HepG2 (cell line): ENCODE results near the gene ABCC12. TPM values are rescaled to one million over a fixed set of nuclear protein-coding genes. Genes with fewer than 3 reads are reported as not detected.

ENCODE experiments used
- BORCS8-MEF2B ChIP-seq: sonication (generic); formaldehyde crosslinking; IDR thresholded peaks from 2 replicates; pipeline ENCODE4 v1.8.0; 2022; ENCODE audit warnings: mild to moderate bottlenecking, missing genetic modification reagents
- FOXM1 ChIP-seq: sonication (generic); formaldehyde crosslinking; IDR thresholded peaks from 2 replicates; pipeline ENCODE4 v1.5.0; 2020; ENCODE audit warnings: missing genetic modification reagents
- MIER2 ChIP-seq: IDR thresholded peaks from 2 replicates; pipeline ENCODE4 v1.6.1; 2016; ENCODE audit warnings: missing biosample characterization, missing genetic modification reagents
- MZF1 ChIP-seq: sonication (generic); formaldehyde crosslinking; IDR thresholded peaks from 2 replicates; pipeline ENCODE4 v1.8.1; 2023; ENCODE audit warnings: mild to moderate bottlenecking, missing genetic modification reagents, borderline replicate concordance
- SMARCC2 ChIP-seq: fragments of 450-650 bp; IDR thresholded peaks from 2 replicates; pipeline ENCODE4 v1.6.1; 2017; ENCODE audit warnings: antibody characterized with exemption, mild to moderate bottlenecking
- ZFAT ChIP-seq: sonication (generic); formaldehyde crosslinking; conservative IDR thresholded peaks from 2 replicates; pipeline ENCODE4 v1.8.1; 2023; ENCODE audit warnings: missing genetic modification reagents, inconsistent platforms
- ZFP1 ChIP-seq: IDR thresholded peaks from 2 replicates; pipeline ENCODE4 v1.6.1; 2016
- ZFYVE20 ChIP-seq: sonication (generic); formaldehyde crosslinking; IDR thresholded peaks from 2 replicates; pipeline ENCODE4 v1.8.0; 2023; ENCODE audit warnings: low read depth, mild to moderate bottlenecking, moderate library complexity, missing genetic modification reagents, borderline replicate concordance
- ZNF264 ChIP-seq: sonication (generic); formaldehyde crosslinking; IDR thresholded peaks from 2 replicates; pipeline ENCODE4 v1.4.0; 2020; ENCODE audit warnings: missing genetic modification reagents
- ZNF792 ChIP-seq: IDR thresholded peaks from 2 replicates; pipeline ENCODE4 v1.6.1; 2016
- polyA plus RNA-seq, 8 experiments: library from polyadenylated mRNA; depleted of rRNA in 3 of 8; stranded (reverse) in 7 of 8; unstranded in 1 of 8; fragments of >200 nt; fragmentation: Illumina TruSeq in 4 of 8; extraction: Trizol in 4 of 8; gene quantifications; 2 replicates each; pipeline versions ENCODE4 v1.2.1 to v1.2.3, GENCODE V29; 2011 to 2016; ENCODE audit warnings: low read depth in 4 of 8, missing spikeins in 1 of 8, mixed read lengths in 1 of 8; ENCODE audit not compliant: insufficient read depth in 1 of 8
- total RNA-seq, 5 experiments: library from RNA; depleted of rRNA; stranded (reverse); fragments of >200 nt; fragmentation: Illumina TruSeq; extraction: Trizol; gene quantifications; 2 replicates each; pipeline ENCODE4 v1.2.3, GENCODE V29; 2016; ENCODE audit warnings: low read depth in 1 of 5
- TF ChIP-seq, protein P1 (sequence below): sonication (generic); formaldehyde crosslinking; IDR thresholded peaks from 2 replicates; pipeline ENCODE4 v1.4.0; 2020; ENCODE audit warnings: missing genetic modification reagents, borderline replicate concordance
- TF ChIP-seq, protein P2 (sequence below): sonication (generic); formaldehyde crosslinking; IDR thresholded peaks from 2 replicates; pipeline ENCODE4 v1.4.0; 2020; ENCODE audit warnings: mild to moderate bottlenecking, missing genetic modification reagents, borderline replicate concordance
- TF ChIP-seq, protein P3 (sequence below): sonication (generic); formaldehyde crosslinking; IDR thresholded peaks from 2 replicates; pipeline ENCODE4 v1.4.0; 2020; ENCODE audit warnings: missing genetic modification reagents, borderline replicate concordance
- TF ChIP-seq, protein P4 (sequence below): sonication (generic); formaldehyde crosslinking; IDR thresholded peaks from 2 replicates; pipeline ENCODE4 v1.4.0; 2020; ENCODE audit warnings: low read depth, mild to moderate bottlenecking, missing genetic modification reagents
- TF ChIP-seq, protein P5 (sequence below): sonication (generic); formaldehyde crosslinking; IDR thresholded peaks from 2 replicates; pipeline ENCODE4 v1.8.0; 2022; ENCODE audit warnings: missing genetic modification reagents, mild to moderate bottlenecking, borderline replicate concordance

Gene ABCC12
- total and polyA plus RNA-seq, 2 of the 13 experiments (the other 11 are each of a cell fraction or from before 2014, with no cell fraction given), result not detected

DNA sequence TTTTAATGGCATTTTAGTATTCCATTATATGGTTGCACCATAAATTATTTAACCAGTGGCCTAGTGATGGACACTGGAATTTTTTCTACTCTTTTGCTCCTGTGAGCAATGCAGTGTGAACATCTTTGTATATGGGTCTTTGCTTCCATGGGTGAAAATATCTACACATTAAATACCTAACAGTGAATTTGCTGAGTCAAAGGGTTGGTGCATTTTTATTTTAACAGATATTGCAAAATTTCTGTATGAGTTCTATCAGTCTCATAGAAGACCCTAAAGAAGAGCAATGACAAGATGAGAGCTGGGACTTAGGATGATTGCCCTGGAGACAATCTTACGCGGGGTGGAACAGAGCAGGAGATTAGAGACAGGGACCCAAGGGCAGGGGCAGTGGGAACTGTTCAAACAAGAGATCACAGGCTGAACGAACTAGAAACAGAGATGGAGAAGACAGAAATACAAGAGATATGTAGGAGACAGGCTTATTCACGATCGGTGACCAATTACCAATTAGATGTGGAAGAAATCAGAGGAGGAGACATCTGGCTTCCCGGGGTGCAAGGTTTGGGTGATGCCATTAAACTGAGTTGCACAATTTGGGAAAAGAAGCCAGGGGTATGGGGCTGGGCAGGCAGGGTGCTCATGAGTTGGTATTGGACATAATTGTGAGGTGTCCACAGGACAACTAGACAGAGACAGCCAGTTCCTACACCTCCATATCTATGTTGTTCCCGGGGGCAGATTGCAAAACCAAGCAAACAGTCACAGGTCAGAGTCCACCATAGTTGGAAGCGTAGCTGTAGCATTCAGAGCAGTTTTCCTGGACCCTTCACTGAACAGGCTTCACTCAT, 48.4 kb upstream of the ABCC12 start (continued):
- TF ChIP-seq, protein P1, sequence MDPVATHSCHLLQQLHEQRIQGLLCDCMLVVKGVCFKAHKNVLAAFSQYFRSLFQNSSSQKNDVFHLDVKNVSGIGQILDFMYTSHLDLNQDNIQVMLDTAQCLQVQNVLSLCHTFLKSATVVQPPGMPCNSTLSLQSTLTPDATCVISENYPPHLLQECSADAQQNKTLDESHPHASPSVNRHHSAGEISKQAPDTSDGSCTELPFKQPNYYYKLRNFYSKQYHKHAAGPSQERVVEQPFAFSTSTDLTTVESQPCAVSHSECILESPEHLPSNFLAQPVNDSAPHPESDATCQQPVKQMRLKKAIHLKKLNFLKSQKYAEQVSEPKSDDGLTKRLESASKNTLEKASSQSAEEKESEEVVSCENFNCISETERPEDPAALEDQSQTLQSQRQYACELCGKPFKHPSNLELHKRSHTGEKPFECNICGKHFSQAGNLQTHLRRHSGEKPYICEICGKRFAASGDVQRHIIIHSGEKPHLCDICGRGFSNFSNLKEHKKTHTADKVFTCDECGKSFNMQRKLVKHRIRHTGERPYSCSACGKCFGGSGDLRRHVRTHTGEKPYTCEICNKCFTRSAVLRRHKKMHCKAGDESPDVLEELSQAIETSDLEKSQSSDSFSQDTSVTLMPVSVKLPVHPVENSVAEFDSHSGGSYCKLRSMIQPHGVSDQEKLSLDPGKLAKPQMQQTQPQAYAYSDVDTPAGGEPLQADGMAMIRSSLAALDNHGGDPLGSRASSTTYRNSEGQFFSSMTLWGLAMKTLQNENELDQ (CRISPR knock-in tag), result no peak
- TF ChIP-seq ZFYVE20 (CRISPR knock-in tag) (no peak), FOXM1 (no peak), ZNF792 (peak; percentile 98), BORCS8-MEF2B (CRISPR knock-in tag) (peak; percentile 72), SMARCC2 (peak; percentile 72), ZFP1 (CRISPR knock-in tag) (peak; percentile 96), ZFAT (CRISPR knock-in tag) (no peak), MZF1 (CRISPR knock-in tag) (no peak), MIER2 (CRISPR knock-in tag) (peak; percentile 87), ZNF264 (CRISPR knock-in tag) (peak; percentile 92)
- TF ChIP-seq, protein P2, sequence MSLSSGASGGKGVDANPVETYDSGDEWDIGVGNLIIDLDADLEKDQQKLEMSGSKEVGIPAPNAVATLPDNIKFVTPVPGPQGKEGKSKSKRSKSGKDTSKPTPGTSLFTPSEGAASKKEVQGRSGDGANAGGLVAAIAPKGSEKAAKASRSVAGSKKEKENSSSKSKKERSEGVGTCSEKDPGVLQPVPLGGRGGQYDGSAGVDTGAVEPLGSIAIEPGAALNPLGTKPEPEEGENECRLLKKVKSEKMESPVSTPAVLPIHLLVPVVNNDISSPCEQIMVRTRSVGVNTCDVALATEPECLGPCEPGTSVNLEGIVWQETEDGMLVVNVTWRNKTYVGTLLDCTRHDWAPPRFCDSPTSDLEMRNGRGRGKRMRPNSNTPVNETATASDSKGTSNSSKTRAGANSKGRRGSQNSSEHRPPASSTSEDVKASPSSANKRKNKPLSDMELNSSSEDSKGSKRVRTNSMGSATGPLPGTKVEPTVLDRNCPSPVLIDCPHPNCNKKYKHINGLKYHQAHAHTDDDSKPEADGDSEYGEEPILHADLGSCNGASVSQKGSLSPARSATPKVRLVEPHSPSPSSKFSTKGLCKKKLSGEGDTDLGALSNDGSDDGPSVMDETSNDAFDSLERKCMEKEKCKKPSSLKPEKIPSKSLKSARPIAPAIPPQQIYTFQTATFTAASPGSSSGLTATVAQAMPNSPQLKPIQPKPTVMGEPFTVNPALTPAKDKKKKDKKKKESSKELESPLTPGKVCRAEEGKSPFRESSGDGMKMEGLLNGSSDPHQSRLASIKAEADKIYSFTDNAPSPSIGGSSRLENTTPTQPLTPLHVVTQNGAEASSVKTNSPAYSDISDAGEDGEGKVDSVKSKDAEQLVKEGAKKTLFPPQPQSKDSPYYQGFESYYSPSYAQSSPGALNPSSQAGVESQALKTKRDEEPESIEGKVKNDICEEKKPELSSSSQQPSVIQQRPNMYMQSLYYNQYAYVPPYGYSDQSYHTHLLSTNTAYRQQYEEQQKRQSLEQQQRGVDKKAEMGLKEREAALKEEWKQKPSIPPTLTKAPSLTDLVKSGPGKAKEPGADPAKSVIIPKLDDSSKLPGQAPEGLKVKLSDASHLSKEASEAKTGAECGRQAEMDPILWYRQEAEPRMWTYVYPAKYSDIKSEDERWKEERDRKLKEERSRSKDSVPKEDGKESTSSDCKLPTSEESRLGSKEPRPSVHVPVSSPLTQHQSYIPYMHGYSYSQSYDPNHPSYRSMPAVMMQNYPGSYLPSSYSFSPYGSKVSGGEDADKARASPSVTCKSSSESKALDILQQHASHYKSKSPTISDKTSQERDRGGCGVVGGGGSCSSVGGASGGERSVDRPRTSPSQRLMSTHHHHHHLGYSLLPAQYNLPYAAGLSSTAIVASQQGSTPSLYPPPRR (CRISPR knock-in tag), result peak; percentile 89; the same call in 1 of the 2 replicates
- TF ChIP-seq, protein P3, sequence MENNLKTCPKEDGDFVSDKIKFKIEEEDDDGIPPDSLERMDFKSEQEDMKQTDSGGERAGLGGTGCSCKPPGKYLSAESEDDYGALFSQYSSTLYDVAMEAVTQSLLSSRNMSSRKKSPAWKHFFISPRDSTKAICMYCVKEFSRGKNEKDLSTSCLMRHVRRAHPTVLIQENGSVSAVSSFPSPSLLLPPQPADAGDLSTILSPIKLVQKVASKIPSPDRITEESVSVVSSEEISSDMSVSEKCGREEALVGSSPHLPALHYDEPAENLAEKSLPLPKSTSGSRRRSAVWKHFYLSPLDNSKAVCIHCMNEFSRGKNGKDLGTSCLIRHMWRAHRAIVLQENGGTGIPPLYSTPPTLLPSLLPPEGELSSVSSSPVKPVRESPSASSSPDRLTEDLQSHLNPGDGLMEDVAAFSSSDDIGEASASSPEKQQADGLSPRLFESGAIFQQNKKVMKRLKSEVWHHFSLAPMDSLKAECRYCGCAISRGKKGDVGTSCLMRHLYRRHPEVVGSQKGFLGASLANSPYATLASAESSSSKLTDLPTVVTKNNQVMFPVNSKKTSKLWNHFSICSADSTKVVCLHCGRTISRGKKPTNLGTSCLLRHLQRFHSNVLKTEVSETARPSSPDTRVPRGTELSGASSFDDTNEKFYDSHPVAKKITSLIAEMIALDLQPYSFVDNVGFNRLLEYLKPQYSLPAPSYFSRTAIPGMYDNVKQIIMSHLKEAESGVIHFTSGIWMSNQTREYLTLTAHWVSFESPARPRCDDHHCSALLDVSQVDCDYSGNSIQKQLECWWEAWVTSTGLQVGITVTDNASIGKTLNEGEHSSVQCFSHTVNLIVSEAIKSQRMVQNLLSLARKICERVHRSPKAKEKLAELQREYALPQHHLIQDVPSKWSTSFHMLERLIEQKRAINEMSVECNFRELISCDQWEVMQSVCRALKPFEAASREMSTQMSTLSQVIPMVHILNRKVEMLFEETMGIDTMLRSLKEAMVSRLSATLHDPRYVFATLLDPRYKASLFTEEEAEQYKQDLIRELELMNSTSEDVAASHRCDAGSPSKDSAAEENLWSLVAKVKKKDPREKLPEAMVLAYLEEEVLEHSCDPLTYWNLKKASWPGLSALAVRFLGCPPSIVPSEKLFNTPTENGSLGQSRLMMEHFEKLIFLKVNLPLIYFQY (CRISPR knock-in tag), result peak; percentile 75; the same call in 1 of the 2 replicates
- TF ChIP-seq, protein P4, sequence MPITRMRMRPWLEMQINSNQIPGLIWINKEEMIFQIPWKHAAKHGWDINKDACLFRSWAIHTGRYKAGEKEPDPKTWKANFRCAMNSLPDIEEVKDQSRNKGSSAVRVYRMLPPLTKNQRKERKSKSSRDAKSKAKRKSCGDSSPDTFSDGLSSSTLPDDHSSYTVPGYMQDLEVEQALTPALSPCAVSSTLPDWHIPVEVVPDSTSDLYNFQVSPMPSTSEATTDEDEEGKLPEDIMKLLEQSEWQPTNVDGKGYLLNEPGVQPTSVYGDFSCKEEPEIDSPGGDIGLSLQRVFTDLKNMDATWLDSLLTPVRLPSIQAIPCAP (CRISPR knock-in tag), result no peak
- TF ChIP-seq, protein P5, sequence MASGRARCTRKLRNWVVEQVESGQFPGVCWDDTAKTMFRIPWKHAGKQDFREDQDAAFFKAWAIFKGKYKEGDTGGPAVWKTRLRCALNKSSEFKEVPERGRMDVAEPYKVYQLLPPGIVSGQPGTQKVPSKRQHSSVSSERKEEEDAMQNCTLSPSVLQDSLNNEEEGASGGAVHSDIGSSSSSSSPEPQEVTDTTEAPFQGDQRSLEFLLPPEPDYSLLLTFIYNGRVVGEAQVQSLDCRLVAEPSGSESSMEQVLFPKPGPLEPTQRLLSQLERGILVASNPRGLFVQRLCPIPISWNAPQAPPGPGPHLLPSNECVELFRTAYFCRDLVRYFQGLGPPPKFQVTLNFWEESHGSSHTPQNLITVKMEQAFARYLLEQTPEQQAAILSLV, result no peak
